GM21825 (cell line): ENCODE data around the gene TBXT.

Source experiments
- ATAC-seq: cut with Tn5 transposase; IDR thresholded peaks from one replicate; pipeline ENCODE4 v1.9.1; 2021; ENCODE audit warnings: mild to moderate bottlenecking, moderate library complexity; ENCODE audit not compliant: unreplicated experiment

Gene TBXT

GRCh38 chr6:166121726-166122125 lies 45.9 kb downstream of the TBXT start:
- no peak for ATAC-seq

- no peak for ATAC-seq
Measured at GRCh38 chr6:166119116-166119911, 48.3 kb downstream of the TBXT start.

GRCh38 chr6:166115609-166116008 lies 52.0 kb downstream of the TBXT start:
- ATAC-seq = no peak

- no peak for ATAC-seq
Measured at GRCh38 chr6:166112580-166112979, 55.1 kb downstream of the TBXT start.

- ATAC-seq = no peak
Measured at GRCh38 chr6:166109608-166110007, 58.0 kb downstream of the TBXT start.
